GM12801 (cell line): ENCODE results near the gene CSPG4.

Experiments
- TF ChIP-seq, protein P1 (sequence below): IDR thresholded peaks from one replicate; pipeline ENCODE4 v1.5.1; 2011; ENCODE audit warnings: control low read depth; ENCODE audit not compliant: insufficient read length; ENCODE audit errors: extremely low read depth

The CSPG4 gene

GRCh38 chr15:75702436-75702835, 10.2 kb downstream of the CSPG4 start:
- TF ChIP-seq, protein P1, sequence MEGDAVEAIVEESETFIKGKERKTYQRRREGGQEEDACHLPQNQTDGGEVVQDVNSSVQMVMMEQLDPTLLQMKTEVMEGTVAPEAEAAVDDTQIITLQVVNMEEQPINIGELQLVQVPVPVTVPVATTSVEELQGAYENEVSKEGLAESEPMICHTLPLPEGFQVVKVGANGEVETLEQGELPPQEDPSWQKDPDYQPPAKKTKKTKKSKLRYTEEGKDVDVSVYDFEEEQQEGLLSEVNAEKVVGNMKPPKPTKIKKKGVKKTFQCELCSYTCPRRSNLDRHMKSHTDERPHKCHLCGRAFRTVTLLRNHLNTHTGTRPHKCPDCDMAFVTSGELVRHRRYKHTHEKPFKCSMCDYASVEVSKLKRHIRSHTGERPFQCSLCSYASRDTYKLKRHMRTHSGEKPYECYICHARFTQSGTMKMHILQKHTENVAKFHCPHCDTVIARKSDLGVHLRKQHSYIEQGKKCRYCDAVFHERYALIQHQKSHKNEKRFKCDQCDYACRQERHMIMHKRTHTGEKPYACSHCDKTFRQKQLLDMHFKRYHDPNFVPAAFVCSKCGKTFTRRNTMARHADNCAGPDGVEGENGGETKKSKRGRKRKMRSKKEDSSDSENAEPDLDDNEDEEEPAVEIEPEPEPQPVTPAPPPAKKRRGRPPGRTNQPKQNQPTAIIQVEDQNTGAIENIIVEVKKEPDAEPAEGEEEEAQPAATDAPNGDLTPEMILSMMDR = no peak

DNA sequence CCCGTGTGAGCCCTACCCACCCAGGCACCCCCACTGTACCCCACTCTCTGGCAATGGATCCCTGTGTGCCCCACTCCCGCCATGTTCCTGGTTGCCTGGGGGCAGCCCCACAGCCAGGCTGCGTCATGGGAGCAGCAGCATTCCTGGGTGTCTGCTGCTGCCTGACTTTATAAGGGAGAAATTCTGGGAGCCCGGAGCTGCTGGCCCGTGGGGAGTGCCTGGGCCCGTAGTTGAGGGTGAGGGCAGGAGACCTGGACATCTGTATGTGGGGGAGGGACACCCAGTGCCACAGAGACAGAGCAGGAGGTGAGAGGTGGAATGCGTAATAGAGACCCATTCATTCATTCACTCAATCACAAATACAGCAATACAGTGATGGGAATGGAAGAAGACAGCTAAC, 15.1 kb downstream of the CSPG4 start:
- TF ChIP-seq, protein P1 = no peak

- TF ChIP-seq, protein P1 = no peak
These were observed 15.8 kb downstream of the CSPG4 start for GRCh38 chr15:75696854-75697259.

GRCh38 chr15:75696311-75696720, 16.3 kb downstream of the CSPG4 start:
- TF ChIP-seq, protein P1 = no peak

DNA sequence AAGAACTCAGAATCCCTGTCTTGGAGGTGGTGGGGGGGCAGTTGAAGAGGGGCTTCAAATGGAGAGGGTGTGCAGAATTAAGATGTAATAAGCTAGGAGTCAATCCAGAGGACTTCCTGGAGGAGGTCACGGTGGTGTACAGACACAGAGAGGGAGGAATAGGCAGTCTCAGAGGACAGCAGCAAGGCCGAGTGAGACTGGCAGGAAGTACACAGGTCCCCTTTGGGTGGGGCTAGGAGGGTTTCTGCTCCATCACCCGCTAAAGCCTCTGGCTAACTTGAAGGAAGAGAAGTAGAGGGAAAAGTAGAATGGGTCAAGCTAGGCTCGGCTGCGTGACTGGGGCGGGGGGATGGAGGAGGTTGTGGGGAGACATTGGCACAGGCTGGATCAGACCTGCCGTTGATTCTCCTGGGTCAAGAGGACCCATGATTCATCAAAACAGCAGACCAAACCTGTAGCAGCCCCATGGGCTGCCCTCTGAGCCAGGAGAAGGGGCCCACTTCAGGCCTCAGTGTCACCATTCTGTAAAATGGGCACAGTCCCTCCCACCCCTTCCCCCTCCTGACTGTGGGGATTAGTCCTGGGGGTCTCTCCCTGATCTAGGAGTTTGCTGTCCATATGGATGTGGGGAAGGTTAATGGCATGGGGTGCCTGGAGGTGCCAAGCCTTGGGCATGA, 16.9 kb downstream of the CSPG4 start:
- TF ChIP-seq, protein P1 = no peak

DNA sequence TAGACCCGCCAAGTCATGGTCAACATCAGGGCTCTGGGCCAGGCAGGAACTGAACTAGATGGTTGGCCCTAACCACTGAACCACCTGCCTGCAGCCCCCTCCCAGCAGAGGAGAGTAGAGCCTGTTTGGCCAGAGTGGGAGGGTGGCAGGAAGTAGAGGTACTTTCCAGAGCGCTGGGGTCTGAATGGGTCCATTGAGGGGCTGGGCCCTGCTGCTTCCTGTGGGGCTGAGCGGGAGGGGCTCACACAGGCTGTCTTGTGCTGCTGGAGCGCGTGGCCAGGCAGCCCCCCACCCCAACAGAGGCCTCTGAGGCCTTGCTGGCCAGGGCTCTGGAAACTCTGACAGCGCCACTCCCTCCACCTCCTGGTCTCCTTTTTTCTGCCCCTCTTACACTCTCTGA, 17.4 kb downstream of the CSPG4 start:
- TF ChIP-seq, protein P1 = no peak

DNA sequence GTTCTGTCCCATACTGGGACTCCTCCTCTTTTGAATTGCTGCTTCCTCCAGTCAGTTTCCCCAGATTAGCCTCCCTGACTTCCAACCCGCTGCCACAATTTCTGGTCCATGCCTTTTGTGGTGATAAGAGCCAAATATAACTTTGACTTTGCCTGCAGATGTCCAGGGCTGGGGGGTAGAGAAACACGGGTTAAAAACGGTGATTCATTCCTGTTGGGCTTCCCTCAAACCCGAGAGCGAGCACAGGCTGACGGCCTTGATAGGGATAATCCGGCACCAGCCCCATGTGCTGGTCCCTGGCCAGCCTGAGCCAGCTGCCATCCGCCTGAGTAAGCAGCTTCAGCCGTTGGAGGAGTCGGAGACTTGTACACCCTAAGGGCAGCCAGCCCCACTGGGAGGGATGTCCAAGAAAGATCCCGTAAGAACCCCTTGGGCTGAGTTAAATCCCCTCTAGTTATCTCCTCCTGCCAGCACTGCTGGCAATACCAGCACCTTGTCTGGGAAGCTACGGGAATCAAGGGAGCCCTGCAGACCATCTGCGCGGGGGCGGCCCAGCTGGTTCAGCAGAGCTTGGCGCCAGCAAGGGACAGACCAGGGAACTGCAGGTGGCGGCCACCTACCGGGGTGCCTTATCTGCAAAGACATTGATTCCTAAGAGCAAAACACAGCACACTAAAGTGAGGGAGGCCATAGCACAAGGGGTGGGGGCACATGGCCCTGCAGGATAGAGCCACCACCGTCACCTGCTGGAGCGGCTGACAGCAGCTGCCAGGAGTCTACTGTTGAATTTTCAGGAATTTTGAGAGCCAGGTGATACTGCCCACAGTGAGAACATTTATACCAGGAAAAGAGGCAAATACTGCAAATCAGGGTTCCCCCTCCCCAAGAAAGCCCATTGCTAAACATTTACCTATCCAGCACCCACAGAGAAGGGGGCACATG, 18.1 kb downstream of the CSPG4 start:
- TF ChIP-seq, protein P1 = no peak
